IMR-90 (cell line): Measurements from ENCODE around the gene PRKAR1B. TPM values are rescaled to one million over a fixed set of nuclear protein-coding genes. Genes with fewer than 3 reads are reported as not detected.

ENCODE experiments used
- ATAC-seq: fragments of 200-7000 bp; cut with Tn5 transposase; 2 replicates; pipeline ENCODE4 v1.9.1; 2020; ENCODE audit warnings: low read depth, mild to moderate bottlenecking, moderate library complexity
- BruUV-seq: library from RNA; stranded (reverse); fragments of 400-500 nt; replicated peaks from 2 replicates; lab custom pipeline; 2021; lab: Mats Ljungman, UMichigan
- CTCF ChIA-PET: fragments of 300-600 bp; formaldehyde crosslinking; extraction: SDS; loops from one replicate; lab custom pipeline; 2021; ENCODE audit warnings: antibody characterized with exemption; lab: Yijun Ruan, JAX
- POLR2A ChIA-PET: fragments of 300-600 bp; sonication (Branson Sonifier 250); formaldehyde crosslinking; loops from one replicate; lab custom pipeline; 2022; ENCODE audit warnings: antibody characterized with exemption; ENCODE audit not compliant: unreplicated experiment; lab: Charles Lee
- DNase-seq: peaks from one replicate; pipeline ENCODE4 v3.0.0; 2013
- H2AFZ ChIP-seq: replicated peaks from 2 replicates; pipeline ENCODE3; 2013; ENCODE audit warnings: low read length, mild to moderate bottlenecking; ENCODE audit not compliant: poor library complexity
- H2AK5ac ChIP-seq: 2 replicates; pipeline ENCODE4 v1.6.1; 2013; ENCODE audit warnings: low read depth, low read length, inconsistent platforms
- H2AK9ac ChIP-seq: replicated peaks from 2 replicates; pipeline ENCODE3; 2013; ENCODE audit warnings: mild to moderate bottlenecking, low read depth, low read length, moderate library complexity; ENCODE audit not compliant: poor library complexity
- H2BK120ac ChIP-seq: 2 replicates; pipeline ENCODE4 v1.6.1; 2013; ENCODE audit warnings: low read depth, low read length, inconsistent platforms
- H2BK15ac ChIP-seq: 3 replicates; pipeline ENCODE4 v1.6.1; 2013; ENCODE audit warnings: low read depth, low read length, inconsistent platforms
- H2BK20ac ChIP-seq: 2 replicates; pipeline ENCODE4 v1.6.1; 2013; ENCODE audit warnings: low read depth, mild to moderate bottlenecking, inconsistent platforms, low read length, moderate library complexity
- H2BK5ac ChIP-seq: 2 replicates; pipeline ENCODE4 v1.6.1; 2013; ENCODE audit warnings: mild to moderate bottlenecking, low read depth, low read length, inconsistent platforms; ENCODE audit not compliant: poor library complexity, severe bottlenecking
- H3K14ac ChIP-seq: replicated peaks from 2 replicates; pipeline ENCODE4 v1.6.1; 2013; ENCODE audit warnings: low read depth, low read length, inconsistent platforms
- H3K18ac ChIP-seq: 2 replicates; pipeline ENCODE4 v1.6.1; 2013; ENCODE audit warnings: low read depth, low read length, control low read depth
- H3K23ac ChIP-seq: 2 replicates; pipeline ENCODE4 v1.6.1; 2013; ENCODE audit warnings: low read depth, low read length, inconsistent platforms
- H3K27ac ChIP-seq: 2 replicates; pipeline ENCODE4 v1.5.1; 2013; ENCODE audit warnings: mild to moderate bottlenecking, control low read depth, low read length; ENCODE audit not compliant: insufficient read depth
- H3K27me3 ChIP-seq: 2 replicates; pipeline ENCODE4 v1.6.1; 2013; ENCODE audit warnings: low read length; ENCODE audit not compliant: control insufficient read depth, insufficient read depth
- H3K36me3 ChIP-seq: 2 replicates; pipeline ENCODE4 v1.6.1; 2013; ENCODE audit warnings: low read length, mixed read lengths; ENCODE audit not compliant: control insufficient read depth, insufficient read depth
- H3K4ac ChIP-seq: 2 replicates; pipeline ENCODE4 v1.6.1; 2013; ENCODE audit warnings: low read depth, low read length, inconsistent platforms
- H3K4me1 ChIP-seq: 2 replicates; pipeline ENCODE4 v1.6.1; 2013; ENCODE audit warnings: low read length, mixed read lengths; ENCODE audit not compliant: control insufficient read depth, insufficient read depth
- H3K4me2 ChIP-seq: 2 replicates; pipeline ENCODE4 v1.6.1; 2013; ENCODE audit warnings: low read depth, mild to moderate bottlenecking, control low read depth, low read length, moderate library complexity
- H3K4me3 ChIP-seq: 2 replicates; pipeline ENCODE4 v1.5.1; 2013; ENCODE audit warnings: low read depth, mild to moderate bottlenecking, control low read depth, low read length, moderate library complexity; ENCODE audit not compliant: insufficient read depth
- H3K56ac ChIP-seq: 2 replicates; pipeline ENCODE4 v1.6.1; 2013; ENCODE audit warnings: low read length, inconsistent platforms; ENCODE audit not compliant: insufficient read depth; ENCODE audit errors: extremely low read depth
- H3K79me1 ChIP-seq, 2 experiments: 2 replicates each; pipeline ENCODE4 v1.6.1; 2013; ENCODE audit warnings: low read length in 2 of 2, inconsistent platforms in 1 of 2, low read depth in 1 of 2
- H3K9ac ChIP-seq: 2 replicates; pipeline ENCODE4 v1.6.1; 2013; ENCODE audit warnings: low read depth, low read length, control low read depth
- H3K9me1 ChIP-seq: 2 replicates; pipeline ENCODE4 v1.6.1; 2013; ENCODE audit warnings: low read length, inconsistent platforms; ENCODE audit not compliant: insufficient read depth
- H3K9me3 ChIP-seq: 2 replicates; pipeline ENCODE4 v1.6.1; 2013; ENCODE audit warnings: low read length; ENCODE audit not compliant: control insufficient read depth, insufficient read depth
- H4K20me1 ChIP-seq: 2 replicates; pipeline ENCODE4 v1.6.1; 2013; ENCODE audit warnings: low read length, inconsistent platforms; ENCODE audit not compliant: insufficient read depth
- H4K5ac ChIP-seq: 2 replicates; pipeline ENCODE4 v1.6.1; 2013; ENCODE audit warnings: mild to moderate bottlenecking, low read depth, low read length, control low read depth
- H4K8ac ChIP-seq, 2 experiments: 2 replicates each; pipeline ENCODE4 v1.6.1; 2013; ENCODE audit warnings: low read depth in 2 of 2, low read length in 2 of 2, control low read depth in 1 of 2, inconsistent platforms in 1 of 2
- H4K91ac ChIP-seq: 2 replicates; pipeline ENCODE4 v1.6.1; 2013; ENCODE audit warnings: low read depth, low read length, inconsistent platforms; ENCODE audit not compliant: insufficient read depth
- BHLHE40 ChIP-seq: fragments of 150-350 bp; IDR thresholded peaks from 2 replicates; pipeline ENCODE4 v1.6.1; 2016; ENCODE audit warnings: mild to moderate bottlenecking, low read depth, low read length
- CEBPB ChIP-seq: IDR thresholded peaks from 2 replicates; pipeline ENCODE4 v1.6.1; 2012; ENCODE audit warnings: low read depth, low read length, improper control_type of control experiment
- MAZ ChIP-seq: IDR thresholded peaks from 2 replicates; pipeline ENCODE4 v1.6.1; 2012; ENCODE audit warnings: low read depth, mild to moderate bottlenecking, low read length, improper control_type of control experiment, moderate library complexity, borderline replicate concordance
- MXI1 ChIP-seq: IDR thresholded peaks from 2 replicates; pipeline ENCODE4 v1.6.1; 2012; ENCODE audit warnings: low read depth, mild to moderate bottlenecking, low read length, moderate library complexity, borderline replicate concordance
- NFE2L2 ChIP-seq: fragments of 150-350 bp; IDR thresholded peaks from 2 replicates; pipeline ENCODE4 v1.6.1; 2016; ENCODE audit warnings: low read depth, mild to moderate bottlenecking, low read length
- SMC3 ChIP-seq: fragments of 150-350 bp; IDR thresholded peaks from 2 replicates; pipeline ENCODE4 v1.6.1; 2016; ENCODE audit warnings: low read depth, mild to moderate bottlenecking, antibody characterized with exemption, low read length, moderate library complexity
- WGBS, 2 experiments: methylation state at CpG; one replicate each; pipeline versions ENCODE4 v1.1.5 to v1.1.7; 2013; ENCODE audit warnings: missing lambda C conversion rate in 2 of 2; ENCODE audit not compliant: insufficient read length in 1 of 2; ENCODE audit errors: extremely low coverage in 2 of 2; 5-methylcytosine and 5-hydroxymethylcytosine counted together
- dilution Hi-C: fragments of 300-500 bp; cut with HindIII; formaldehyde crosslinking; loops from one replicate; pipeline ENCODE4 v1.14.3; 2018; ENCODE audit warnings: low sequenced_read_pairs; ENCODE audit not compliant: unreplicated experiment
- in situ Hi-C: fragments of 300-500 bp; cut with MboI; formaldehyde crosslinking; loops from 3 replicates; pipeline ENCODE4 v1.14.3; 2019; ENCODE audit warnings: low sequenced_read_pairs, inconsistent platforms, mixed read lengths
- intact Hi-C: fragments of 100-400 bp; cut with micrococcal nuclease; formaldehyde crosslinking; loops from 2 replicates; pipeline ENCODE4 v1.10.0; 2022
- polyA plus RNA-seq, 3 experiments: library from polyadenylated mRNA; depleted of rRNA; stranded (reverse); fragments of >200 nt; gene quantifications; 2 replicates each; pipeline ENCODE4 v1.2.3, GENCODE V29; 2012; ENCODE audit warnings: low replicate concordance in 1 of 3
- total RNA-seq: library from RNA; depleted of rRNA; stranded (reverse); fragments of >200 nt; gene quantifications from 2 replicates; pipeline ENCODE4 v1.2.3, GENCODE V29; 2012
- TF ChIP-seq, protein P1 (sequence below): fragments of 150-350 bp; IDR thresholded peaks from 2 replicates; pipeline ENCODE4 v1.6.1; 2017; ENCODE audit warnings: mild to moderate bottlenecking, antibody characterized with exemption, low read length, low read depth
- TF ChIP-seq, protein P2 (sequence below): conservative IDR thresholded peaks from 2 replicates; pipeline ENCODE4 v1.5.1; 2012; ENCODE audit warnings: mild to moderate bottlenecking, low read depth, low read length, improper control_type of control experiment

The PRKAR1B gene
- total and polyA plus RNA-seq, 2 of the 4 experiments (the other 2 are of a cell fraction) = 15.2 to 20.2 TPM

DNA sequence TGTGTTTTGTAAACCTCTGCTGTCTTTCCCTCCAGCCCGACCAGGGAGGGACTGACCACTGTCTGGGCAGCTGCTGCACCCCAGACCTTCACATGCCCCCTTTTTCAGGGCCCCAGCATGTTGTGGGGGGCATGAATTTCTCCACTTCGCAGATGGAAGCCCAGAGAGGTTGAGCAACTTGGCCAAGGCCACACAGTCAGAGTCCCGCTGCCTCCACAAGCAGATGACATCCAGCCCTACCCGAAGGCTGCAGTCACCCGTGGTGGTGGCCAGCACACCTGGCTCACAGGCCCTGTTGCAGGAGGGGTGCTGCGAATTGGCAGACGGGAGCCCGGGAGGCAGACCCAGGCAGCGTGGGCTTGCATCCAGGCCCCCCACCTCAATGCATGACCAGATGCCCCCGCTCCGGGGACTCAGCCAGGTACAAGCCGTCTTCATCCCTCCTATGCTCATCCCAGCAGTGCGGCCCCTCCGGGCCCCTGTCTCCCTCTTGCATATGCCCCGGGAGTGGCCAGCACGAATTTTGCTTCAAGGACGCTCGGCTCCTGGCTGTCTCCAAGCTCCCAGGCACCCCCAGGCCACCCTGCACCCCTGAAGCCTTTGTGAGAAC is 171.4 kb downstream of the PRKAR1B start:
- no peak overlapping the region for H3K27ac ChIP-seq
- H3K23ac ChIP-seq = no peak overlapping the region
- no peak overlapping the region for H4K5ac ChIP-seq
- no peak overlapping the region for H3K4me2 ChIP-seq
- in situ Hi-C loops = no loop called here
- no peak overlapping the region for H3K4ac ChIP-seq
- no peak overlapping the region for H3K56ac ChIP-seq
- H2AK9ac ChIP-seq = no peak overlapping the region
- no peak overlapping the region for H3K18ac ChIP-seq
- no peak overlapping the region for H2BK120ac ChIP-seq
- intact Hi-C loops = no loop called here
- H4K20me1 ChIP-seq = no peaks in the 10 kb centered on the region
- H2AK5ac ChIP-seq = no peak overlapping the region
- CTCF ChIA-PET = no interaction called here
- no peak overlapping the region for H2BK15ac ChIP-seq
- dilution Hi-C loops = no loop called here
- no peaks in the 10 kb centered on the region for H3K9me1 ChIP-seq
- POLR2A ChIA-PET = no interaction called here
- H3K27me3 ChIP-seq = no peaks in the 10 kb centered on the region; the same call in 1 of the 2 replicates
- ATAC-seq (no peak), DNase-seq (no peak)
- no peak overlapping the region for H2BK20ac ChIP-seq
- H3K79me1 ChIP-seq = no peaks in the 10 kb centered on the region
- H4K8ac ChIP-seq = no peak overlapping the region
- H3K9me3 ChIP-seq = peaks cover 3% of the 10 kb centered on the region
- 100% methylated on average over 3 of the region's 18 CpGs; no CpG with 5 or more reads in 1 of the 2 experiments for WGBS, 2 experiments
- no TSS peak for BruUV-seq
- H2BK5ac ChIP-seq = no peak overlapping the region
- H3K4me3 ChIP-seq = no peak overlapping the region
- no peak overlapping the region for H2AFZ ChIP-seq
- H4K91ac ChIP-seq = no peak overlapping the region
- no peak overlapping the region for H3K14ac ChIP-seq
- no peak overlapping the region for H3K9ac ChIP-seq
- TF ChIP-seq, protein P1, sequence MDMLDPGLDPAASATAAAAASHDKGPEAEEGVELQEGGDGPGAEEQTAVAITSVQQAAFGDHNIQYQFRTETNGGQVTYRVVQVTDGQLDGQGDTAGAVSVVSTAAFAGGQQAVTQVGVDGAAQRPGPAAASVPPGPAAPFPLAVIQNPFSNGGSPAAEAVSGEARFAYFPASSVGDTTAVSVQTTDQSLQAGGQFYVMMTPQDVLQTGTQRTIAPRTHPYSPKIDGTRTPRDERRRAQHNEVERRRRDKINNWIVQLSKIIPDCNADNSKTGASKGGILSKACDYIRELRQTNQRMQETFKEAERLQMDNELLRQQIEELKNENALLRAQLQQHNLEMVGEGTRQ = no peak
- TF ChIP-seq BHLHE40 (no peak), MXI1 (no peak), SMC3 (no peak), CEBPB (no peak), NFE2L2 (no peak), MAZ (no peak)
- TF ChIP-seq, protein P2, sequence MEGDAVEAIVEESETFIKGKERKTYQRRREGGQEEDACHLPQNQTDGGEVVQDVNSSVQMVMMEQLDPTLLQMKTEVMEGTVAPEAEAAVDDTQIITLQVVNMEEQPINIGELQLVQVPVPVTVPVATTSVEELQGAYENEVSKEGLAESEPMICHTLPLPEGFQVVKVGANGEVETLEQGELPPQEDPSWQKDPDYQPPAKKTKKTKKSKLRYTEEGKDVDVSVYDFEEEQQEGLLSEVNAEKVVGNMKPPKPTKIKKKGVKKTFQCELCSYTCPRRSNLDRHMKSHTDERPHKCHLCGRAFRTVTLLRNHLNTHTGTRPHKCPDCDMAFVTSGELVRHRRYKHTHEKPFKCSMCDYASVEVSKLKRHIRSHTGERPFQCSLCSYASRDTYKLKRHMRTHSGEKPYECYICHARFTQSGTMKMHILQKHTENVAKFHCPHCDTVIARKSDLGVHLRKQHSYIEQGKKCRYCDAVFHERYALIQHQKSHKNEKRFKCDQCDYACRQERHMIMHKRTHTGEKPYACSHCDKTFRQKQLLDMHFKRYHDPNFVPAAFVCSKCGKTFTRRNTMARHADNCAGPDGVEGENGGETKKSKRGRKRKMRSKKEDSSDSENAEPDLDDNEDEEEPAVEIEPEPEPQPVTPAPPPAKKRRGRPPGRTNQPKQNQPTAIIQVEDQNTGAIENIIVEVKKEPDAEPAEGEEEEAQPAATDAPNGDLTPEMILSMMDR = no peak
- H3K4me1 ChIP-seq = peaks cover 2% of the 10 kb centered on the region; the same call in 1 of the 2 replicates
- H3K36me3 ChIP-seq = no peaks in the 10 kb centered on the region
